Hepatocyte (in vitro differentiated cells): Measurements from ENCODE around the gene AKT2. TPM values are rescaled to one million over a fixed set of nuclear protein-coding genes. Genes with fewer than 3 reads are reported as not detected.

Source experiments
- DNase-seq: peaks from one replicate; pipeline ENCODE4 v3.0.0-alpha.2; 2016; ENCODE audit warnings: low spot score
- H2AFZ ChIP-seq: fragments of 200-600 bp; sonication (generic); 2 replicates; pipeline ENCODE4 v1.6.0; 2016; ENCODE audit warnings: antibody characterized with exemption, mild to moderate bottlenecking
- H3K27ac ChIP-seq: fragments of 200-600 bp; sonication (generic); 2 replicates; pipeline ENCODE4 v1.5.1; 2016; ENCODE audit warnings: mild to moderate bottlenecking
- H3K27me3 ChIP-seq: fragments of 200-600 bp; sonication (generic); 2 replicates; pipeline ENCODE4 v1.6.1; 2016
- H3K36me3 ChIP-seq: fragments of 200-600 bp; sonication (generic); replicated peaks from 2 replicates; pipeline ENCODE4 v1.5.1; 2016; ENCODE audit warnings: low read depth; ENCODE audit not compliant: insufficient read depth
- H3K4me1 ChIP-seq: fragments of 200-600 bp; sonication (generic); 2 replicates; pipeline ENCODE4 v1.5.1; 2016; ENCODE audit warnings: mild to moderate bottlenecking, moderate library complexity; ENCODE audit not compliant: insufficient read depth
- H3K4me2 ChIP-seq: fragments of 200-600 bp; sonication (generic); 2 replicates; pipeline ENCODE4 v1.6.0; 2016
- H3K4me3 ChIP-seq: fragments of 200-600 bp; sonication (generic); 2 replicates; pipeline ENCODE4 v1.5.1; 2016; ENCODE audit warnings: mild to moderate bottlenecking
- H3K79me2 ChIP-seq: fragments of 200-600 bp; sonication (generic); 2 replicates; pipeline ENCODE4 v1.6.0; 2017; ENCODE audit warnings: mild to moderate bottlenecking
- H3K9me2 ChIP-seq: fragments of 200-600 bp; sonication (generic); replicated peaks from 2 replicates; pipeline ENCODE4 v1.6.0; 2017; ENCODE audit warnings: mild to moderate bottlenecking; ENCODE audit not compliant: insufficient read depth
- H3K9me3 ChIP-seq: fragments of 200-600 bp; sonication (generic); 2 replicates; pipeline ENCODE4 v1.5.1; 2016; ENCODE audit warnings: low read depth, mild to moderate bottlenecking
- H4K20me1 ChIP-seq: fragments of 200-600 bp; sonication (generic); 2 replicates; pipeline ENCODE4 v1.6.0; 2016; ENCODE audit warnings: mild to moderate bottlenecking; ENCODE audit not compliant: insufficient read depth, poor library complexity, severe bottlenecking
- CTCF ChIP-seq: fragments of 200-600 bp; sonication (generic); IDR thresholded peaks from 2 replicates; pipeline ENCODE4 v1.5.1; 2016; ENCODE audit warnings: antibody characterized with exemption, mild to moderate bottlenecking; ENCODE audit not compliant: poor library complexity
- EZH2 ChIP-seq: fragments of 200-600 bp; sonication (generic); IDR thresholded peaks from 2 replicates; pipeline ENCODE4 v1.6.1; 2016; ENCODE audit warnings: antibody characterized with exemption, mild to moderate bottlenecking, borderline replicate concordance
- EZH2phosphoT487 ChIP-seq: fragments of 200-600 bp; sonication (generic); IDR thresholded peaks from one replicate; pipeline ENCODE4 v1.6.1; 2018; ENCODE audit warnings: antibody characterized with exemption, mild to moderate bottlenecking, low read depth, moderate library complexity; ENCODE audit not compliant: unreplicated experiment, severe bottlenecking
- WGBS: methylation state at CpG from one replicate; pipeline ENCODE4 v1.1.6; 2016; ENCODE audit warnings: low lambda C conversion rate; ENCODE audit errors: missing lambda C conversion rate; 5-methylcytosine and 5-hydroxymethylcytosine counted together
- polyA plus RNA-seq: library from polyadenylated mRNA; unstranded; fragments of >200 nt; fragmentation: Nextera tagmentation; extraction: Ambion mirVana; gene quantifications from 2 replicates; pipeline ENCODE4 v1.2.1, GENCODE V29; 2016
- total RNA-seq: library from RNA; depleted of rRNA; stranded (reverse); fragments of >200 nt; gene quantifications from 2 replicates; pipeline ENCODE4 v1.2.3, GENCODE V29; 2014

Gene AKT2
- total and polyA plus RNA-seq, 2 experiments from 2014 or later = 54.9 to 106 TPM

DNA sequence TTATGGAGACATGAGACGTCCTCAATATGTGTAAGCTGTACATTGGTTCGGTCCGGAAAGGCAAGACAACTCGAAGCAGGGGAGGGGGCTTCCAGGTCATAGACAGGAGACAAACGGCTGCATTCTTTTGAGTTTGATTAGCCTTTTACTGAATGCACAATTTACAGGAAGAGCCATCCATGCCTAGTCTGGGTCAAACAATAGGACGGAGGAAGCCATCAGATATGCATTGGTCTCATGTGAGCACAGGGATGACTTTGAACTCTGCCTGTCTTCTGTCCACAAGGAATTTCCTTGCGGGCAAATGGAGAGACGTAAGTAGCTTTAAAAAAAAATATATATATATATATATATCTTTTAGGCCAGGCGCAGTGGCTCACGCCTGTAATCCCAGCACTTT, 56.8 kb downstream of the AKT2 start:
- TF ChIP-seq EZH2phosphoT487 (no peak), CTCF (no peak), EZH2 (no peak)
- Histone ChIP-seq H4K20me1 (no peaks in the 10 kb centered on the region), H3K4me1 (peaks cover 10% of the 10 kb centered on the region), H3K27ac (no peak overlapping the region), H2AFZ (no peak overlapping the region), H3K9me3 (no peaks in the 10 kb centered on the region), H3K27me3 (peaks cover 5% of the 10 kb centered on the region), H3K9me2 (no peaks in the 10 kb centered on the region), H3K4me2 (no peak overlapping the region), H3K36me3 (no peaks in the 10 kb centered on the region), H3K79me2 (no peaks in the 10 kb centered on the region), H3K4me3 (no peak overlapping the region)
- WGBS = 69% methylated on average over 10 of the region's 10 CpGs
- no peak for DNase-seq

DNA sequence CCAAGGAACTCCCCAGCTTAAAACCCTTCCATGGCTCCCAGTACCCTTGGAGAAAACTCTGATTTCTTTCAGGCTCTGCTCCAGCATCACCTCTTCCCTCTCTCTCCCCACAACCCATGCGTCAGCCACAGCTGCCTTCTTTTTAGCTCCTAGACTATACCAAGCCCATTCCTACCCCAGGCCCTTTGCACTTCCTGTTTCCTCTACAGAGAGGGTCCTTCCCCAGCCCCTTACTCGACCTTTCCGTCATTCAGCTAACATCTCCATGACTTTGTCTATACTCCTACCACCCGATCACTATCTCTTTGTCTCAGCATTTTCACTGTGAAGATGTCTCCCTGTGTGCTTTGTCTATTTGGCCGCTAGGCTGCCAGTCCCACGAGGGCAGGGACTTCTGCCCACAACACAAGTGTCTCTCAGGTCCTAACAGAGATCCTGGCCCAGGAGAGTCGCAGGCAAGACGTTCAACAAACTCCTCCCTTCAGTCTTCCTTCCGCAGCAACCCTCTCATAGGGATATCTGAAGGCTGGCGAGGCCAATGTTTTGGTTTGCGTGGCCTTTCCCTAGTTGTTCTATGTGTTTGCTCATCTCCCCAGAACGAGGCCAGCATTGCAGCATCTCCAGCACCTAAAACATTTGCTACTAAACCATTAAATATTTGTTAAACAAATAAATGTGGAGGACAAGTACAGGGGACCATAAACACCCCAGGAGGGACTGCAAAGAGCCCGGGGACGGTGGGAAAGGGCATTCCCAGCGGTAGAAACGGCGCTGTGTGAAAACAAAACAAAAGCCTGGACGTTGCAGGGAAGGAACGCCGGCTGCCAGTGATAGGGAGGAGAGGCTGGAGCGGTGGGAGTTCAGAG, 59.5 kb downstream of the AKT2 start:
- H3K9me2 ChIP-seq = no peaks in the 10 kb centered on the region
- H3K9me3 ChIP-seq = no peaks in the 10 kb centered on the region
- H3K27me3 ChIP-seq = peaks cover 9% of the 10 kb centered on the region
- H3K79me2 ChIP-seq = no peaks in the 10 kb centered on the region
- no peak overlapping the region for H2AFZ ChIP-seq
- H4K20me1 ChIP-seq = no peaks in the 10 kb centered on the region
- H3K4me2 ChIP-seq = peak overlapping the region; percentile 69
- DNase-seq = no peak
- no peak overlapping the region for H3K4me3 ChIP-seq
- WGBS = 59% methylated on average over 21 of the region's 21 CpGs
- TF ChIP-seq EZH2 = no peak
- TF ChIP-seq EZH2phosphoT487 = no peak
- TF ChIP-seq CTCF = no peak
- no peak overlapping the region for H3K27ac ChIP-seq
- H3K36me3 ChIP-seq = no peaks in the 10 kb centered on the region
- no peaks in the 10 kb centered on the region for H3K4me1 ChIP-seq

DNA sequence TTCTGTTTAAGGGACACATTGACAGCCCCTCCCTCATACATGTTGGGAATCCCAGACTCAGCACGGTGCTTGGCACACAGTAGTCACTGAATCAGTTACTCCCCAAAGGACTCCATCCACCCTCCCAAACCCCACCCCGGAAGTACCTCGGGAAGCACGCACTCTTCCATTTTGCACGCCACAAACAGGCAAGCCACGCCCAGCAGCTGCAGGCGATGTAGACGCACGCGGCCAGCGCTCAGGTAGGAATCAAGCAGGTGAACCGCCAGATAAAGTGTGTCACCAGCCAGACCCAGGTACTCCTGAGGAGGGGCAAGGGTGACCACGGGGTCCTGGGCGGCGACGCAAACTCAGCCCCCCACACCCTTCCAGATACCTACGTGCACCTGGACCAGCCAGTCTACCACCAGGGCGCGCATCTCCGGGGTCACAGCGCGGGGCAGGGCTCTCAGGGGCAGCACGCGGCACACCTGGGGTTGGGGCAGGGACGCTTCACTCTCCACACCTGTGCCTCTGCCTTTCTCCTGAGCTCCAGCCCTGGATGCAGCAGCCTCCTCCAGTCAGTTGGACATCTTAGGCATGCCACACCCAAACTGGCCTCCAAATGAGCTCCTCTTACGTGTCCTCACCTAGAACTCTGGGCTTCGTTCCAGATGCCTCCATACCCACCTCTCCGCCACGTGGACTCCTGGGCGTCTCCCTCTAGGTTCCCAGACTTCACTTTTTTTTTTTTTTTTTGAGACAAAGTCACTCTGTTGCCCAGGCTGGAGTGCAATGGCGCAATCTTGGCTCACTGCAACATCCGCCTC, 60.6 kb downstream of the AKT2 start:
- 94% methylated on average over 30 of the region's 32 CpGs for WGBS
- no peaks in the 10 kb centered on the region for H4K20me1 ChIP-seq
- no peak overlapping the region for H3K4me3 ChIP-seq
- TF ChIP-seq EZH2 = no peak
- no peak for TF ChIP-seq EZH2phosphoT487
- no peak for TF ChIP-seq CTCF
- H3K9me2 ChIP-seq = no peaks in the 10 kb centered on the region
- peaks cover 19% of the 10 kb centered on the region for H3K27me3 ChIP-seq
- no peaks in the 10 kb centered on the region for H3K9me3 ChIP-seq
- no peak overlapping the region for H3K27ac ChIP-seq
- H3K79me2 ChIP-seq = no peaks in the 10 kb centered on the region
- H3K4me2 ChIP-seq = no peak overlapping the region
- H3K36me3 ChIP-seq = no peaks in the 10 kb centered on the region
- no peak for DNase-seq
- H2AFZ ChIP-seq = no peak overlapping the region
- no peaks in the 10 kb centered on the region for H3K4me1 ChIP-seq
